Frontal cortex (tissue), 4 donors: ENCODE measurements around the gene CHST15. TPM values are rescaled to one million over a fixed set of nuclear protein-coding genes. Genes with fewer than 3 reads are reported as not detected.

Experiments used
- DNase-seq, 2 donors: peaks; one replicate each; pipeline ENCODE4 v3.0.0; 2012; ENCODE audit warnings: low spot score in 2 of 2
- FAIRE-seq: peaks from 2 replicates; lab custom pipeline; 2012; peaks lifted over from hg19 to GRCh38; lab: Jason Lieb, UNC
- total RNA-seq: library from RNA; depleted of rRNA; stranded (reverse); fragments of >200 nt; gene quantifications from one replicate; pipeline ENCODE4 v1.2.3, GENCODE V29; 2014
- donor health status: control.
- donor health status: control.
- donor health status: control.

Gene CHST15
- total RNA-seq, 1 donor from 2014 or later = 48.9 TPM

GRCh38 chr10:124018886-124019525, 74.4 kb downstream of the CHST15 start:
- FAIRE-seq (no peak), DNase-seq (no peak)

- no peak for FAIRE-seq
- DNase-seq = no peak
These were observed 75.7 kb downstream of the CHST15 start for GRCh38 chr10:124017729-124018128.

GRCh38 chr10:124016804-124017375, 76.5 kb downstream of the CHST15 start:
- no peak for DNase-seq
- no peak for FAIRE-seq

- no peak for DNase-seq
These were observed 77.4 kb downstream of the CHST15 start for GRCh38 chr10:124015991-124016390.

GRCh38 chr10:124014416-124015154, 78.8 kb downstream of the CHST15 start:
- FAIRE-seq = no peak
- no peak for DNase-seq

More at GRCh38 chr10:124015991-124016390, 77.4 kb downstream of the CHST15 start:
- FAIRE-seq = no peak

- FAIRE-seq = no peak
These were observed 79.5 kb downstream of the CHST15 start for GRCh38 chr10:124013916-124014315.

GRCh38 chr10:124012991-124013390, 80.4 kb downstream of the CHST15 start:
- FAIRE-seq = no peak
- no peak for DNase-seq

More at GRCh38 chr10:124013916-124014315, 79.5 kb downstream of the CHST15 start:
- DNase-seq = no peak

GRCh38 chr10:124012583-124012982, 80.8 kb downstream of the CHST15 start:
- FAIRE-seq (no peak), DNase-seq (no peak)

- FAIRE-seq (no peak), DNase-seq (no peak)
These were observed 81.3 kb downstream of the CHST15 start for GRCh38 chr10:124012066-124012465.

GRCh38 chr10:124011464-124011863, 81.9 kb downstream of the CHST15 start:
- FAIRE-seq (no peak), DNase-seq (no peak)

GRCh38 chr10:124010563-124011131, 82.8 kb downstream of the CHST15 start:
- FAIRE-seq = no peak

GRCh38 chr10:124010024-124010423, 83.4 kb downstream of the CHST15 start:
- DNase-seq = no peak
- no peak for FAIRE-seq

More at GRCh38 chr10:124010563-124011131, 82.8 kb downstream of the CHST15 start:
- no peak for DNase-seq

GRCh38 chr10:124009231-124010015, 84.0 kb downstream of the CHST15 start:
- DNase-seq (no peak), FAIRE-seq (no peak)

- no peak for FAIRE-seq
These were observed 84.7 kb downstream of the CHST15 start for GRCh38 chr10:124008681-124009080.

GRCh38 chr10:124008187-124008586, 85.2 kb downstream of the CHST15 start:
- FAIRE-seq = no peak
- no peak for DNase-seq

More at GRCh38 chr10:124008681-124009080, 84.7 kb downstream of the CHST15 start:
- DNase-seq = no peak

GRCh38 chr10:124007773-124008145, 85.6 kb downstream of the CHST15 start:
- FAIRE-seq (no peak), DNase-seq (no peak)

- no peak for FAIRE-seq
These were observed 86.2 kb downstream of the CHST15 start for GRCh38 chr10:124007102-124007772.

GRCh38 chr10:124006526-124006925, 86.9 kb downstream of the CHST15 start:
- no peak for DNase-seq
- FAIRE-seq = no peak

More at GRCh38 chr10:124007102-124007772, 86.2 kb downstream of the CHST15 start:
- no peak for DNase-seq

GRCh38 chr10:124005991-124006392, 87.4 kb downstream of the CHST15 start:
- DNase-seq (no peak), FAIRE-seq (no peak)
